Fibroblast of skin of left quadriceps (primary cell): ENCODE data around the gene LEF1.

Experiments
- DNase-seq, 2 experiments: peaks; one replicate each; pipeline ENCODE4 v3.0.0-alpha.2; 2013; ENCODE audit warnings: low read depth in 2 of 2

Gene LEF1

GRCh38 chr4:108175966-108176365 lies 7.2 kb upstream of the LEF1 start:
- DNase-seq = no peak

- no peak for DNase-seq
Measured at GRCh38 chr4:108174856-108175255, 6.1 kb upstream of the LEF1 start.

GRCh38 chr4:108173599-108174057 lies 4.9 kb upstream of the LEF1 start:
- no peak for DNase-seq

GRCh38 chr4:108172753-108173598 lies 4.2 kb upstream of the LEF1 start:
- no peak for DNase-seq

GRCh38 chr4:108172231-108172752 lies 3.6 kb upstream of the LEF1 start:
- no peak for DNase-seq

- no peak for DNase-seq
Measured at GRCh38 chr4:108171339-108172230, 2.9 kb upstream of the LEF1 start.

- DNase-seq = no peak
Measured at GRCh38 chr4:108170631-108171338, 2.1 kb upstream of the LEF1 start.

- DNase-seq = no peak
Measured at GRCh38 chr4:108169664-108170063, 932 bp upstream of the LEF1 start.

GRCh38 chr4:108168160-108168670 lies 517 bp downstream of the LEF1 start:
- DNase-seq = no peak

GRCh38 chr4:108166441-108167315 lies 2.1 kb downstream of the LEF1 start:
- no peak for DNase-seq

- DNase-seq = no peak
Measured at GRCh38 chr4:108166038-108166437, 2.7 kb downstream of the LEF1 start.

GRCh38 chr4:108165586-108165985 lies 3.1 kb downstream of the LEF1 start:
- no peak for DNase-seq

GRCh38 chr4:108163351-108163750 lies 5.4 kb downstream of the LEF1 start:
- DNase-seq = no peak

GRCh38 chr4:108160741-108161352 lies 7.9 kb downstream of the LEF1 start:
- no peak for DNase-seq

- no peak for DNase-seq
Measured at GRCh38 chr4:108159845-108160244, 8.9 kb downstream of the LEF1 start.

- DNase-seq = no peak
Measured at GRCh38 chr4:108157655-108158054, 11.1 kb downstream of the LEF1 start.

- no peak for DNase-seq
Measured at GRCh38 chr4:108156391-108156790, 12.3 kb downstream of the LEF1 start.

GRCh38 chr4:108155373-108155772 lies 13.4 kb downstream of the LEF1 start:
- DNase-seq = no peak

GRCh38 chr4:108152980-108153379 lies 15.8 kb downstream of the LEF1 start:
- no peak for DNase-seq
